ENCODE data around the gene CDKN2A. TPM values are rescaled to one million over a fixed set of nuclear protein-coding genes. Genes with fewer than 3 reads are reported as not detected.

Gene CDKN2A
- total RNA-seq, 1 donor from 2014 or later: 21.2 TPM

DNA sequence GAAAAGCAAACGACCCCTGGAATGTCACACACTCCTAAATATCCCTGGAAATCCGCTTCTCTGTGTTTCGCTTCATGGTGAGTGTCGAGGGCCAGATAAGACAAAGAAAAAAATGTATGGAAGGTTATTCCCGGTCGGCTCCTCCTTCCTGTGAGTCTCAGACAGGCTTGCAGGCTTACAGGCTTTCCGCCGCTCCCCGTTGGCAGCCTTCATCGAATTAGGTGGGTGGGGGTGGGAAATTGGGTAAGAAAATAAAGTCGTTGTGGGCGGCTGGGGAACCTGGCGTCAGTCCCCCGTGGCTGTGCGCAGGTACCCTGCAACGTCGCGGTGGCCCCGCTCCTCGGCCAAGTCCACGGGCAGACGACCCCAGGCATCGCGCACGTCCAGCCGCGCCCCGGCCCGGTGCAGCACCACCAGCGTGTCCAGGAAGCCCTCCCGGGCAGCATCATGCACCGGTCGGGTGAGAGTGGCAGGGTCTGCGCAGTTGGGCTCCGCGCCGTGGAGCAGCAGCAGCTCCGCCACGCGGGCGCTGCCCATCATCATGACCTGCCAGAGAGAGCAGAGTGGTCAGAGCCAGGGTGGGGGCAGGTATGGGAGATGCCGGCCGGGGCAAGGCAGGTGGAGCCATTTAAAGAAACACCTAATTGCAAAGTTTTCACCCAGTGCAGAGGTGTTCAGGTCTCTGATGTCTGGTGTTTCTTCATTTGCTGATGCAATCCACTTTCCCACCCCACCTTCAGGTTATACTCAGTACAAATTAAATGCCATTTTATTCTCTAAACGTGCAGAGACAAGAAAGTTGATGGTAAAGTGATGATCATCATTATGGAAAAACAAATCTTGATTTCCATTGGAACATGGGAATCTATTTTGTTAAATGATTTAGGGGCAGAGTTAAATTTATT lies 11.8 kb upstream of the CDKN2A start:
- TF ChIP-seq, protein P1, sequence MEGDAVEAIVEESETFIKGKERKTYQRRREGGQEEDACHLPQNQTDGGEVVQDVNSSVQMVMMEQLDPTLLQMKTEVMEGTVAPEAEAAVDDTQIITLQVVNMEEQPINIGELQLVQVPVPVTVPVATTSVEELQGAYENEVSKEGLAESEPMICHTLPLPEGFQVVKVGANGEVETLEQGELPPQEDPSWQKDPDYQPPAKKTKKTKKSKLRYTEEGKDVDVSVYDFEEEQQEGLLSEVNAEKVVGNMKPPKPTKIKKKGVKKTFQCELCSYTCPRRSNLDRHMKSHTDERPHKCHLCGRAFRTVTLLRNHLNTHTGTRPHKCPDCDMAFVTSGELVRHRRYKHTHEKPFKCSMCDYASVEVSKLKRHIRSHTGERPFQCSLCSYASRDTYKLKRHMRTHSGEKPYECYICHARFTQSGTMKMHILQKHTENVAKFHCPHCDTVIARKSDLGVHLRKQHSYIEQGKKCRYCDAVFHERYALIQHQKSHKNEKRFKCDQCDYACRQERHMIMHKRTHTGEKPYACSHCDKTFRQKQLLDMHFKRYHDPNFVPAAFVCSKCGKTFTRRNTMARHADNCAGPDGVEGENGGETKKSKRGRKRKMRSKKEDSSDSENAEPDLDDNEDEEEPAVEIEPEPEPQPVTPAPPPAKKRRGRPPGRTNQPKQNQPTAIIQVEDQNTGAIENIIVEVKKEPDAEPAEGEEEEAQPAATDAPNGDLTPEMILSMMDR (IDR thresholded peaks at IDR 0.05): peak; percentile 14
- peaks cover 56% of the 10 kb centered on the region for H3K4me1 Mint-ChIP-seq (ENCODE audit: low read depth)
- peak overlapping the region; percentile 91 for H3K27ac Mint-ChIP-seq (ENCODE audit: unreplicated experiment)
- no peaks in the 10 kb centered on the region for H3K27me3 Mint-ChIP-seq (ENCODE audit: low read depth)
- peak; percentile 78 for DNase-seq (ENCODE audit: low spot score)
- peaks cover 26% of the 10 kb centered on the region for H3K36me3 Mint-ChIP-seq (ENCODE audit: low read depth)
- H3K9me3 Mint-ChIP-seq (ENCODE audit: low read depth): no peaks in the 10 kb centered on the region
- peak overlapping the region; percentile 81 for H3K4me3 Mint-ChIP-seq (ENCODE audit: unreplicated experiment)

- H3K27ac Mint-ChIP-seq (ENCODE audit: unreplicated experiment): peak overlapping the region; percentile 91
- TF ChIP-seq, protein P1 (IDR thresholded peaks at IDR 0.05): no peak
- H3K4me1 Mint-ChIP-seq (ENCODE audit: low read depth): peaks cover 55% of the 10 kb centered on the region
- H3K9me3 Mint-ChIP-seq (ENCODE audit: low read depth): no peaks in the 10 kb centered on the region
- DNase-seq (ENCODE audit: low spot score): no peak
- peaks cover 26% of the 10 kb centered on the region for H3K36me3 Mint-ChIP-seq (ENCODE audit: low read depth)
- H3K27me3 Mint-ChIP-seq (ENCODE audit: low read depth): no peaks in the 10 kb centered on the region
- peak overlapping the region; percentile 81 for H3K4me3 Mint-ChIP-seq (ENCODE audit: unreplicated experiment)
Measured at GRCh38 chr9:22005021-22005701, 11.0 kb upstream of the CDKN2A start.

DNA sequence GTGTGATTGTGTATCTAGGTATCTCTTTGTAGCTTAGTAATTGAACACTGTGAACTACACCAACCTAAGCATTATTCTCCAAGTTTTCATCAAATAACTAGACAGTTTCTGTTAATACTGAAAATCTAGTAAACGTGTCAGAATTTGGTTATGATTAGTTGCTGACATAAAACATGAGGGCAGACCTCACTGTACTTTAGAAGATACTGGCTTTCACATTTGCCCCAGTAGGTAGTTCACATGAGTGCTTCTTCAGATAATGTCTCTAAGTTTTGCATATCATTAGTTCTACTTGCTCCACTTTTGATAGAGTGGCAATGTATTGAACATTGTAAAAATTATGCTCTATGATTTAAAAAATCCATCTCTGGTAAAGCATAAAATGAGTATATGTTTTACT lies 7.8 kb upstream of the CDKN2A start:
- no peaks in the 10 kb centered on the region for H3K27me3 Mint-ChIP-seq (ENCODE audit: low read depth)
- no peaks in the 10 kb centered on the region for H3K9me3 Mint-ChIP-seq (ENCODE audit: low read depth)
- peaks cover 53% of the 10 kb centered on the region for H3K4me1 Mint-ChIP-seq (ENCODE audit: low read depth)
- TF ChIP-seq, protein P1 (IDR thresholded peaks at IDR 0.05): no peak
- H3K36me3 Mint-ChIP-seq (ENCODE audit: low read depth): peaks cover 24% of the 10 kb centered on the region
- no peak for DNase-seq (ENCODE audit: low spot score)
- H3K27ac Mint-ChIP-seq (ENCODE audit: unreplicated experiment): peak overlapping the region; percentile 66
- no peak overlapping the region for H3K4me3 Mint-ChIP-seq (ENCODE audit: unreplicated experiment)

DNA sequence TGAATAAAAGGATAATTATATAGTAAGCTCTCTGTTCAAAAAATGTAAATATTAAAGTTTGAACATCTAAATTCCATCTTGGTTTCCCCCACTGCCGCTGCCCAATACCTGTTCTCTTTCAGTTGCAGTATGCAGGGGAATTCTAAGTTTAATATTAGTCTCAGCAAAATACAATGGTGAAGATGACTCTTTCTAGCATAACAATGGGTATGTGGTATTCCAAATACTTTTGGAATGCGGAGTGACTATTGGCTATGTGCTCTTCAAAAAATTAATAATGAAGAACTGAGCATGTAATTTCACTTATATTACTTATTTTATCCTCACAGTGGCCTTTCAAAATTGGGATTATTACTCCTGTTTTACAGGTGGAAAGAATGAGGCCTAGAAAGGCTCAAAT lies 3.8 kb upstream of the CDKN2A start:
- Mint-ChIP-seq H3K36me3 (ENCODE audit: low read depth) (no peaks in the 10 kb centered on the region), H3K27me3 (ENCODE audit: low read depth) (no peaks in the 10 kb centered on the region), H3K4me1 (ENCODE audit: low read depth) (peaks cover 42% of the 10 kb centered on the region), H3K9me3 (ENCODE audit: low read depth) (no peaks in the 10 kb centered on the region), H3K4me3 (ENCODE audit: unreplicated experiment) (no peak overlapping the region), H3K27ac (ENCODE audit: unreplicated experiment) (no peak overlapping the region)
- DNase-seq (ENCODE audit: low spot score): no peak
- TF ChIP-seq, protein P1 (IDR thresholded peaks at IDR 0.05): no peak

DNA sequence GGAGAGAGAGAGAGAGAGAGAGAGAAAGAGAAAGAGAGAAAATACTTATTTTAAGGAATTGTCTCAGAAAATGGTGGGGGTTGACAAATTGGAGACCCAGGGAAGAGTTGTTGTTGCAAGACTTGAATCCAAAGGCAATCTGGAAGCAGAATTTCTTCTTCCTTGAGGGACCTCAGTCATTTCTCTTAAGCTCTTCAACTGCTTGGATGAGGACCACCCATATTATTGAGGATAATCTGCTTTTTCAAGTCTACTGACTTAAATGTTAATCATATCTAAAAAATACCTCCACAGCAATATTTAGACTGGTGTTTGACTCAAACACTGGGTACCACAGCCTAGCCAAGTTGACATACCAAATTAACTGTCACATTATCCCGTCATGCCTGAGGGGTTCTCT lies 3.3 kb upstream of the CDKN2A start:
- no peaks in the 10 kb centered on the region for H3K27me3 Mint-ChIP-seq (ENCODE audit: low read depth)
- DNase-seq (ENCODE audit: low spot score): no peak
- no peaks in the 10 kb centered on the region for H3K9me3 Mint-ChIP-seq (ENCODE audit: low read depth)
- H3K27ac Mint-ChIP-seq (ENCODE audit: unreplicated experiment): peak overlapping the region; percentile 63
- no peak overlapping the region for H3K4me3 Mint-ChIP-seq (ENCODE audit: unreplicated experiment)
- TF ChIP-seq, protein P1 (IDR thresholded peaks at IDR 0.05): no peak
- H3K4me1 Mint-ChIP-seq (ENCODE audit: low read depth): peaks cover 39% of the 10 kb centered on the region
- H3K36me3 Mint-ChIP-seq (ENCODE audit: low read depth): no peaks in the 10 kb centered on the region
